H9 (cell line): ENCODE results near the gene GRIP1. TPM values are rescaled to one million over a fixed set of nuclear protein-coding genes. Genes with fewer than 3 reads are reported as not detected.

Experiments used
- DNase-seq: peaks from one replicate; pipeline ENCODE4 v3.0.0-alpha.2; 2017
- H2AFZ ChIP-seq: one replicate; pipeline ENCODE4 v1.6.1; 2013; ENCODE audit warnings: mild to moderate bottlenecking, low read length, control low read depth, moderate library complexity
- H2AK5ac ChIP-seq: 2 replicates; pipeline ENCODE4 v1.6.1; 2013; ENCODE audit warnings: low read length, control low read depth, mixed read lengths; ENCODE audit not compliant: insufficient read length
- H2BK120ac ChIP-seq: one replicate; pipeline ENCODE4 v1.6.1; 2013; ENCODE audit warnings: low read depth, mild to moderate bottlenecking, low read length, control low read depth, inconsistent platforms; ENCODE audit not compliant: poor library complexity, severe bottlenecking
- H2BK12ac ChIP-seq: 2 replicates; pipeline ENCODE4 v1.6.1; 2013; ENCODE audit warnings: low read length, control low read depth, mixed read lengths, low read depth; ENCODE audit not compliant: insufficient read length
- H2BK15ac ChIP-seq: 2 replicates; pipeline ENCODE4 v1.6.1; 2013; ENCODE audit warnings: low read depth, low read length, control low read depth
- H2BK20ac ChIP-seq: one replicate; pipeline ENCODE4 v1.6.1; 2013; ENCODE audit warnings: low read depth, mild to moderate bottlenecking, low read length, control low read depth, inconsistent platforms; ENCODE audit not compliant: poor library complexity, severe bottlenecking
- H2BK5ac ChIP-seq: 2 replicates; pipeline ENCODE4 v1.6.1; 2013; ENCODE audit warnings: low read length, control low read depth, mixed read lengths; ENCODE audit not compliant: insufficient read length
- H3K14ac ChIP-seq: 2 replicates; pipeline ENCODE4 v1.6.1; 2013; ENCODE audit warnings: low read length, control low read depth; ENCODE audit not compliant: insufficient read depth
- H3K18ac ChIP-seq: 2 replicates; pipeline ENCODE4 v1.6.1; 2013; ENCODE audit warnings: low read depth, mild to moderate bottlenecking, mixed read lengths, low read length, control low read depth; ENCODE audit not compliant: insufficient read length
- H3K23ac ChIP-seq: 2 replicates; pipeline ENCODE4 v1.6.1; 2013; ENCODE audit warnings: low read length, control low read depth, mixed read lengths, low read depth; ENCODE audit not compliant: insufficient read length
- H3K23me2 ChIP-seq: 2 replicates; pipeline ENCODE4 v1.6.1; 2013; ENCODE audit warnings: low read depth, mild to moderate bottlenecking, mixed read lengths, low read length, control low read depth; ENCODE audit not compliant: insufficient read length, poor library complexity, severe bottlenecking
- H3K27ac ChIP-seq: 2 replicates; pipeline ENCODE4 v1.5.1; 2013; ENCODE audit warnings: low read length, control low read depth, mixed read lengths, low read depth; ENCODE audit not compliant: insufficient read length
- H3K27me3 ChIP-seq: 2 replicates; pipeline ENCODE4 v1.6.1; 2013; ENCODE audit warnings: low read length, control low read depth, inconsistent platforms; ENCODE audit not compliant: insufficient read depth
- H3K4ac ChIP-seq: 2 replicates; pipeline ENCODE4 v1.6.1; 2013; ENCODE audit warnings: low read depth, mild to moderate bottlenecking, control low read depth, inconsistent platforms, low read length, moderate library complexity
- H3K4me1 ChIP-seq: 2 replicates; pipeline ENCODE4 v1.6.1; 2013; ENCODE audit warnings: low read length, control low read depth, inconsistent platforms; ENCODE audit not compliant: insufficient read depth
- H3K4me2 ChIP-seq: 2 replicates; pipeline ENCODE4 v1.6.1; 2013; ENCODE audit warnings: low read length, control low read depth, mixed read lengths; ENCODE audit not compliant: insufficient read length, insufficient read depth
- H3K56ac ChIP-seq: 2 replicates; pipeline ENCODE4 v1.6.1; 2013; ENCODE audit warnings: low read depth, mild to moderate bottlenecking, mixed read lengths, low read length, control low read depth; ENCODE audit not compliant: insufficient read length
- H3K79me1 ChIP-seq: 2 replicates; pipeline ENCODE4 v1.6.1; 2013; ENCODE audit warnings: low read depth, mild to moderate bottlenecking, moderate library complexity, low read length, control low read depth, inconsistent platforms; ENCODE audit not compliant: insufficient read depth, poor library complexity, severe bottlenecking
- H3K79me2 ChIP-seq: 2 replicates; pipeline ENCODE4 v1.6.1; 2013; ENCODE audit warnings: low read length, control low read depth, inconsistent platforms; ENCODE audit not compliant: insufficient read depth
- H3K9ac ChIP-seq: 2 replicates; pipeline ENCODE4 v1.6.1; 2013; ENCODE audit warnings: low read length, control low read depth, mixed read lengths; ENCODE audit not compliant: insufficient read length; ENCODE audit errors: extremely low read depth
- H3K9me3 ChIP-seq: one replicate; pipeline ENCODE4 v1.6.1; 2013; ENCODE audit warnings: low read depth, low read length, inconsistent platforms; ENCODE audit not compliant: control insufficient read depth
- H3T11ph ChIP-seq: one replicate; pipeline ENCODE4 v1.6.1; 2013; ENCODE audit warnings: mild to moderate bottlenecking, low read length, control low read depth, inconsistent platforms
- H4K20me1 ChIP-seq: one replicate; pipeline ENCODE4 v1.6.1; 2013; ENCODE audit not compliant: control insufficient read depth, insufficient read length, insufficient read depth
- H4K5ac ChIP-seq: 2 replicates; pipeline ENCODE4 v1.6.1; 2013; ENCODE audit warnings: low read depth, mild to moderate bottlenecking, mixed read lengths, low read length, control low read depth; ENCODE audit not compliant: insufficient read length
- H4K8ac ChIP-seq: replicated peaks from 2 replicates; pipeline ENCODE4 v1.6.1; 2013; ENCODE audit warnings: low read length, control low read depth, mixed read lengths, low read depth; ENCODE audit not compliant: insufficient read length
- H4K91ac ChIP-seq: 2 replicates; pipeline ENCODE4 v1.6.1; 2013; ENCODE audit warnings: low read depth, mild to moderate bottlenecking, moderate library complexity, mixed read lengths, low read length, control low read depth; ENCODE audit not compliant: insufficient read length
- H3K27ac Mint-ChIP-seq, 3 experiments: 2 replicates in 2 of 3; 3 replicates in 1 of 3; pipeline ENCODE4 v1.8.0; 2020 to 2021; ENCODE audit warnings: mixed read lengths in 3 of 3, mild to moderate bottlenecking in 1 of 3, moderate library complexity in 1 of 3
- H3K27me3 Mint-ChIP-seq: 2 replicates; pipeline ENCODE4 v1.8.0; 2021; ENCODE audit warnings: low read depth, mild to moderate bottlenecking, moderate library complexity, mixed read lengths
- H3K36me3 Mint-ChIP-seq, 3 experiments: 2 replicates in 2 of 3; 3 replicates in 1 of 3; pipeline ENCODE4 v1.8.0; 2020 to 2021; ENCODE audit warnings: low read depth in 3 of 3, mixed read lengths in 3 of 3; ENCODE audit not compliant: insufficient read depth in 1 of 3
- H3K4me1 Mint-ChIP-seq, 2 experiments: 2 replicates each; pipeline ENCODE4 v1.8.0; 2020; ENCODE audit warnings: mixed read lengths in 2 of 2
- H3K4me3 Mint-ChIP-seq, 2 experiments: 2 replicates in 1 of 2; 3 replicates in 1 of 2; pipeline ENCODE4 v1.8.0; 2020 to 2021; ENCODE audit warnings: mild to moderate bottlenecking in 2 of 2, mixed read lengths in 2 of 2, moderate library complexity in 1 of 2
- H3K9me3 Mint-ChIP-seq, 2 experiments: 2 replicates in 1 of 2; 3 replicates in 1 of 2; pipeline ENCODE4 v1.8.0; 2020; ENCODE audit warnings: mild to moderate bottlenecking in 2 of 2, mixed read lengths in 2 of 2, moderate library complexity in 1 of 2
- total RNA-seq: library from RNA; stranded (reverse); gene quantifications from 2 replicates; pipeline ENCODE4 v1.2.1, GENCODE V29; 2021
- TF ChIP-seq, protein P1 (sequence below): fragments of 200-600 bp; sonication (generic); conservative IDR thresholded peaks from 3 replicates; pipeline ENCODE4 v1.8.0; 2021; ENCODE audit warnings: antibody characterized with exemption, mild to moderate bottlenecking

The GRIP1 gene
- total RNA-seq, 1 experiment from 2014 or later = 19.5 TPM

DNA sequence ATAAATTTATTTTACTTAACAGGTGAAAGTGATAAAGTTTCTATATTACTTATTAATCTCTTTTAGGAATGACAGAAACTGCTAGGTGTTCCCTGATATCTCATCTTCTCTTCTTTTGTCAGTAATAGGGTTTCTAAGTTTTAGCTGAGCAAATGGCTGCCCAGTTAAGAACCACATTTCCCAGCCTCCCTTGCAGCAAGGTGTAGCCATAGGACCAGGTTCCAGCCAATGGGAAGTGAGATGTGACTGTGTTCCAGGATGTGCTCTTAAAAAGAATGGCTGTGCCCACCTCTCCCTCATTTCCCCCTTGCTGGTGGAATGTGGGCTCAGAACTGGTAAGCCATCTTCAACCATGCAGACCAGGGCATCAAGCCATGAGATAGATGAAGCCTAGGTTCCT is 210.9 kb downstream of the GRIP1 start:
- Histone ChIP-seq H2BK120ac (no peak overlapping the region), H2BK5ac (no peak overlapping the region), H3K9me3 (no peaks in the 10 kb centered on the region), H3T11ph (no peak overlapping the region), H4K8ac (no peak overlapping the region), H4K91ac (no peak overlapping the region), H2BK20ac (no peak overlapping the region), H3K4me1 (no peaks in the 10 kb centered on the region), H2BK15ac (no peak overlapping the region), H3K4ac (no peak overlapping the region), H3K4me2 (no peak overlapping the region), H4K20me1 (no peaks in the 10 kb centered on the region), H3K27me3 (no peaks in the 10 kb centered on the region), H3K79me2 (no peaks in the 10 kb centered on the region), H3K18ac (no peak overlapping the region), H3K9ac (no peak overlapping the region), H3K14ac (no peak overlapping the region), H4K5ac (no peak overlapping the region), H2BK12ac (no peak overlapping the region), H3K23ac (no peak overlapping the region), H3K79me1 (no peaks in the 10 kb centered on the region), H2AK5ac (no peak overlapping the region), H3K23me2 (no peaks in the 10 kb centered on the region), H2AFZ (no peak overlapping the region), H3K56ac (no peak overlapping the region), H3K27ac (no peak overlapping the region)
- Mint-ChIP-seq H3K9me3 (peaks cover 0 to 5% of the 10 kb centered on the region in 2 experiments; a peak in 1 of 5 replicates), H3K27me3 (no peaks in the 10 kb centered on the region; the same call in none of the 2 replicates), H3K27ac (no peak overlapping the region), H3K4me3 (no peak overlapping the region), H3K4me1 (peaks cover 0 to 3% of the 10 kb centered on the region in 2 experiments; a peak in 1 of 4 replicates), H3K36me3 (peaks cover 0 to 3% (median 0%) of the 10 kb centered on the region in 3 experiments; a peak in 2 of 7 replicates)
- TF ChIP-seq, protein P1, sequence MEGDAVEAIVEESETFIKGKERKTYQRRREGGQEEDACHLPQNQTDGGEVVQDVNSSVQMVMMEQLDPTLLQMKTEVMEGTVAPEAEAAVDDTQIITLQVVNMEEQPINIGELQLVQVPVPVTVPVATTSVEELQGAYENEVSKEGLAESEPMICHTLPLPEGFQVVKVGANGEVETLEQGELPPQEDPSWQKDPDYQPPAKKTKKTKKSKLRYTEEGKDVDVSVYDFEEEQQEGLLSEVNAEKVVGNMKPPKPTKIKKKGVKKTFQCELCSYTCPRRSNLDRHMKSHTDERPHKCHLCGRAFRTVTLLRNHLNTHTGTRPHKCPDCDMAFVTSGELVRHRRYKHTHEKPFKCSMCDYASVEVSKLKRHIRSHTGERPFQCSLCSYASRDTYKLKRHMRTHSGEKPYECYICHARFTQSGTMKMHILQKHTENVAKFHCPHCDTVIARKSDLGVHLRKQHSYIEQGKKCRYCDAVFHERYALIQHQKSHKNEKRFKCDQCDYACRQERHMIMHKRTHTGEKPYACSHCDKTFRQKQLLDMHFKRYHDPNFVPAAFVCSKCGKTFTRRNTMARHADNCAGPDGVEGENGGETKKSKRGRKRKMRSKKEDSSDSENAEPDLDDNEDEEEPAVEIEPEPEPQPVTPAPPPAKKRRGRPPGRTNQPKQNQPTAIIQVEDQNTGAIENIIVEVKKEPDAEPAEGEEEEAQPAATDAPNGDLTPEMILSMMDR = no peak
- DNase-seq = no peak
